Fibroblast of skin of right biceps (primary cell): ENCODE measurements around the gene PSMC3IP.
"Not testable (repeated sequence)": the region's sequence is repeated elsewhere in the genome, so short reads cannot be mapped to it uniquely, and the experiment has no call there.

Experiments
- DNase-seq: peaks from one replicate; pipeline ENCODE4 v3.0.0-alpha.2; 2013

PSMC3IP gene

DNA sequence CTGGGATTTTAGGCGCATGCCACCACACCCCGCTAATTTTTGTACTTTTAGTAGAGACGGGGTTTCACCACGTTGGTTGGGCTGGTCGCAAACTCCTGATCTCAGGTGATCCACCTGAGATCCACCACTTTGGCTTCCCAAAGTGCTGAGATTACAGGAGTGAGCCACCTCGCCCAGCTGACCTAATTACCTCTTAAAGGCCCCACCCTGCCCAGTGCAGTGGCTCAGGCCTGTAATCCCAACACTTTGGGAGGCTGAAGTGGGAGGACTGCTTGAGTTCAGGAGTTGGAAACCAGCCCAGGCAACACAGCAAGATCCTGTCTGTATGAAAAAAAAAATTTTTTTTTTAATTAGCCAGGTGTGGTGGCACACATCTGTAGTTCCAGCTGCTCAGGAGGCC, 18.5 kb downstream of the PSMC3IP start:
- DNase-seq = no peak

DNA sequence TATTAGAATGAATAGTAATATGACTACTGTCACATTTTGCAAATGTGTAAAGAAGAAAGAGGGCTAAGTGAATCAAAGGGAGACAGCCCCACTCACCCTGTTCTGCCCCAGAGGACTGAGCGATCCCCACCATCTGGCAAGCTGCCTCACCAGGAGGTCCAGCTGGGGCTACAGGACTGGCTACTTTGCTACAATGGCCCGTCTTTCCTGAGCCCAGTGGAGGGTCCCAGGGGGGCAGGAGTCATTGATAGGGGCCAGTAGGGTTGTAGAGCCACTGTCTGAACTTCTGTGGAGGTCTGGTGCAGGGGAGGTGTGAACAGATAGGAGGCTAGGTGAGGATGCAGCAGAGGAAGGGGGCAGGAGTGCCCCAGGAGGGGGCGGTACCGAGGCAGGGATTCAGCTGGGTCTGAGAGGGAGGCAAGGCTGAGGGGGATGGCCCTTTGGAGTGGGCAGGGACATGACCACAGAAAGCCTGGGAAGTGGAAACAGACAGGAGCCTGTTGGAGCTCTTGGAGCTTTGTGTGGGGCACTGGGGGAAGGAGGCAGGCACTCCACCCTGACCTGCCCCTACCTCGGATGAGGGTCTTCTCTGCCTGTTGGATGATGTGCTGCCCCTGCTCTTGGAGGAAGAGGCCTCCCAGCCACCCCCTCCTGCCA, 21.4 kb downstream of the PSMC3IP start:
- not testable (repeated sequence) for DNase-seq

DNA sequence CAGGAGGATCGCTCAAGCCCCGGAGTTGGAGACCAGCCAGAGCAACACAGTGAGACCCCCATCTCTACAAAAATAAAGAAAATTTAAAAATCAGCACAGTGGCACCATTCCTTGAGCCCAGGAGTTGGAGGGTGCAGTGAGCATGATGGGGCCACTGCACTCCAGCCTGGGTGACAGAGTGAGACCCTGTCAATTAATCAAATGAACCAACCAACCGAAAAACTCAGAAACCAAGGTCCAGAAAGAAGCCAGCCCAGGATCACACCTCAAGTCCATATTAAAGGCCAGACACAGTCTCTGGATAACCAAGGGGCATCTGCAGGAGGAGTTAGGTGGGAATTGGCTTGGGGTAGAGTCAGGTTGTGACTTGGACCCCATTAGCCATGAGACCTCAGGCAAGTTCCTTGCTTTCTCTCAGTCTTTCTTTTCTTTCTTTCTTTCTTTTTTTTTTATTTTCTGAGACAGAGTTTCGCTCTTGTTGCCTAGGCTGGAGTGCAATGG, 22.4 kb downstream of the PSMC3IP start:
- DNase-seq = no peak

DNA sequence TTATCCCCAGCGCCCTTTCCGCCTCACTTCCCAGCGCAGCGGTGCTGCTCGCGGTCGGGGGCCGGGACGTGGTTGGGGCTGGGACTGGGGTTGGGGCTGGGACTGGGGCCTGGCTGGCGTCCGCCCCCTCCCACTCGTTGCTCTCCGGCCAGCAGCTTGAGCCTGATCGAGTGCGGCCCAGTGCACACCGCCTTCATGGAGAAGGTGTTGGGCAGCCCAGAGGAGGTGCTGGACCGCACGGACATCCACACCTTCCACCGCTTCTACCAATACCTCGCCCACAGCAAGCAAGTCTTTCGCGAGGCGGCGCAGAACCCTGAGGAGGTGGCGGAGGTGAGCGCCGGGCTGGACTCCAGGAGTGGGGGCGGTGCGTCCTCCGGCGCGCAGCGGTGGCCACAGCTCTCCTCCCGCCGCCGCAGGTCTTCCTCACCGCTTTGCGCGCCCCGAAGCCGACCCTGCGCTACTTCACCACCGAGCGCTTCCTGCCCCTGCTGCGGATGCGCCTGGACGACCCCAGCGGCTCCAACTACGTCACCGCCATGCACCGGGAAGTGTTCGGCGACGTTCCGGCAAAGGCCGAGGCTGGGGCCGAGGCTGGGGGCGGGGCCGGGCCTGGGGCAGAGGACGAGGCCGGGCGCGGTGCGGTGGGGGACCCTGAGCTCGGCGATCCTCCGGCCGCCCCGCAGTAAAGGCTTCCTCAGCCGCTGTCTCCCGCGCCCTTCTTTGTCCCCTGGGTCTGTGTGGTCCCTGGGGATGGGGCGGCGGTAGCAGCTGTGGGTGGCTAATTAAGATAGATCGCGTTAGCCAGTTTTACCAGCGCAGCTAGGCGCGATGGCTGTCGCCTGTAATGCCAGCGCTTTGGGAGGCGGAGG, 23.0 kb downstream of the PSMC3IP start:
- peak; percentile 85 for DNase-seq

DNA sequence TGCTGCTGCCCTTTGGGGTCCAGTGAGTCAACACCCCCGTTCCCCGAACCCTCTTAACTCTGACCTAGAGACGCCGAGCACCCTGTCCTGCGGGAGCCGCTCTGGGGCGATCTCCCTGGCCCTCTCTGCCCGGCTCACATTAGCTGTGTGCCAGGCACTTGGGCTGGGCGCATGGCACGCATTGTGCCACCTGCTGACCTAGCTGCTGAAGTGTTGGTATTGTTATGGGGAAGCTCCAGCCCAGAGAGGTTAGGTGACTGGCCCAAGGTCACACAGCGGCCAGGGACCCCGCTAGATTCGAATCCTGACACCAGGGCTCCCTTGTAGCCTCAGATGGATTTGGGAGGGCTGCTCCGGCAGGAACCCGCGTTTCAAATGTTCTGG, 23.7 kb downstream of the PSMC3IP start:
- DNase-seq = no peak

DNA sequence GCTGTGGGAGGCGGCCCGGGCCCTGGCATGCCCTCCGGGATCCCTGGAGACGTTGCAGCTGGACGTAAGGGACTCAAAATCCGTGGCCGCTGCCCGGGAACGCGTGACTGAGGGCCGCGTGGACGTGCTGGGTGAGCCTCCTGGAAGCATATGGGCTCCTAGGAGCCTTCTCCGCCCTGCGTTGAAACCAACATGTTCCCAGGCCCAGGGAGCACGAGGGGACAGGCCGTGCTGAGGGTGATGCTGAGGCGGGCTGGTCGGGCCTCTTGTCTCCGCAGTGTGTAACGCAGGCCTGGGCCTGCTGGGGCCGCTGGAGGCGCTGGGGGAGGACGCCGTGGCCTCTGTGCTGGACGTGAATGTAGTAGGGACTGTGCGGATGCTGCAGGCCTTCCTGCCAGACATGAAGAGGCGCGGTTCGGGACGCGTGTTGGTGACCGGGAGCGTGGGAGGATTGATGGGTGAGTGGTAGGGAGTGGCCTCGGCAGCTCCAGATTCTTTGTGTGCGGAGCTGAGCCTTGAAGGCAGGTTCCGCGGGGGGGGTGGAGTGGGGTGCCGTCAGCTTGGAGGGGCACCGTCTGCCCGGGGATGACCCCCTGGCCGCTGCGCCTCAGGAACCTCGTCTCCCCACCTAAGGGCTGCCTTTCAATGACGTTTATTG, 24.2 kb downstream of the PSMC3IP start:
- peak; percentile 19 for DNase-seq

DNA sequence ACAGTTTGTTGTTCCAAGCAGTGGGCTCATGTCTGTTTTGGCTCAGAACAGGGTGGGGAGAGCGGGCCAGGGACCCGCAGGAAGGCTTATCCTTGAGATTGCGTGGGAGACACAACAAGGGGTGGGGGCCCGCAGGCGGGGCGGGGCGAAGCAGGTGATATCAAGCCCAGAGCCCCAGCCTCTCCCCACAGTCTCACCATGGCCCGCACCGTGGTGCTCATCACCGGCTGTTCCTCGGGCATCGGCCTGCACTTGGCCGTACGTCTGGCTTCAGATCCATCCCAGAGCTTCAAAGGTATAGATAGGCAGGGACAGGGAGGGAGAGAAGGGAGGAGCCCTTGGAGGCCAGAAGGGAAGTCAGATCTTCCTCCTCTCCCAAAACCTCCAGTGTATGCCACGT, 24.8 kb downstream of the PSMC3IP start, which contains the start of gene HSD17B1:
HSD17B1 (plus strand) TSS at position 188 of the 400 bp plus-strand sequence; CDS start at position 199, 11 bp downstream.
- not testable (repeated sequence) for DNase-seq

DNA sequence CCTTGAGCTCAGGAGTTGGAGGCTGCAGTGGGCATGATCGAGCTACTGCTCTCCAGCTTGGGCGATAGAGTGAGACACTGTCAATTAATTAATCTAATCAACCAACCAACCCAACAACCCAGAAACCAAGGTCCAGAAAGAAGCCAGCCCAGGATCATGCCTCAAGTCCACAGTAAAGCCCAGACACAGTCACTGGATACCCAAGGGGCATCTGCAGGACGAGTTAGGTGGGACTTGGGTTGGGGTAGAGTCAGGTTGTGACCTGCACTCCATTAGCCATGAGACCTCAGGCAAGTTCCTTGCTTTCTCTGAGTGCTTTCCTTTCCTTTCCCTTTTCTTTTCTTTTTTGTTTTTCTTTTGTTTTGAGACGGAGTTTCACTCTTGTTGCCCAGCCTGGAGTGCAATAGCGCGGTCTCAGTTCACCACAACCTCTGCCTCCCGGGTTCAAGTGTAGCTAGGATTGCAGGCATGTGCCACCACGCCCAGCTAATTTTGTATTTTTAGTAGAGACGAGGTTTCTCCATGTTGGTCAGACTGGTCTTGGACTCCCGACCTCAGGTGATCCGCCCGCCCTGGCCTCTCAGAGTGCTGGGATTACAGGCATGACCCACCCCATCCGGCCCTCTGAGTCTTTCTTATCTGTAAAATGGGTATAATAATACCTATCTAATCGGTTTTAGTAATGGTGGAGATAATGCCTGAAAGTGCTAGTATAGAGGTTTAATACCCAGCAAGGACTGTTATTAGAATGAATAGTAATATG, 28.4 kb downstream of the PSMC3IP start:
- no peak for DNase-seq

DNA sequence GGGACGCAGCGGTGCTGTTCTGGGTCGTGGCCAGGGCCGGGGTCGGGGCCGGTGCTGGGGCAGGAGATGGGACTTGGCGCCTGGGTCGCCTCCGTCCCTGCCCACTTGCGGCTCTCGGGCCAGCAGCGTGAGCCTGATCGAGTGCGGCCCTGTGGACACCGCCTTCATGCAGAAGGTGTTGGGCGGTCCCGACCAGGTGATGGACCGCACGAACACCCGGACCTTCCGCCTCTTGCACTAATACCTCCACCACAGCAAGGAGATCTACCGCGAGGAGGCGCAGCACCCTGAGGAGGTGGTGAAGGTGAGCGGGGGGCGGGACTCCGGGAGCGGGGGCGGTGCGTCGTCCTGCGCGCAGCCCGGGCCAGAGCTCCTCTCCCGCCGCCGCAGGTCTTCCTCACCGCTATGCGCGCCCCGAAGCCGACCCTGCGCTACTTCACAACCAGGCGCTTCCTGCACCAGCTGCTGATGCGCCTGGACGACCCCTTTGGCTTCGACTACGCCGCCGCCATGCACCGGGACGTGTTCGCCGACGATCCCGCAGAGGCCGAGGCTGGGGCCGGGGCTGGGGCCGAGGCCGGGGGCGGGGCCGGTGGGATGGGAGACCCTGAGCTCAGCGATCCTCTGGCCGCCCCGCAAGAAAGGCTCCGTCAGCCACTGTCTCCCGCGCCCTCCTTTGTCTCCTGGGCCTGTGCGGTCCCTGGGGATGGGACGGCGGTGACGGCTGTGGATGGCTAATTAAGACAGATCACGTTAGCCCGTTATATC, 29.3 kb downstream of the PSMC3IP start:
- DNase-seq = peak; percentile 59

DNA sequence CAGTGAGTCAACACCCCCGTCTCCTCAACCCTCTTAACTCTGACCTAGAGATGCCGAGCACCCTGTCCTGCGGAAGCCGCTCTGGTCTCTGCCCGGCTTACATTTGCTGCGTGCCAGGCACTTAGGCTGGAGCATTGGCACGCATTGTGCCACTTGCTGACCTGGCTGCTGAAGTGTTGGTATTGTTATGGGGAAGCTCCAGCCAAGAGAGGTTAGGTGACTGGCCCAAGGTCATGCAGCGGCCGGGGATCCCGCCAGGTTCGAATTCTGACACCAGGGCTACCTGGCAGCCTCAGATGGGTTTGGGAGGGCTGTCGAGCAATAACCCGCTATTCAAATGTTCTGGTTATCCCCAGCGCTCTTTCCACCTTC, 29.8 kb downstream of the PSMC3IP start:
- no peak for DNase-seq

DNA sequence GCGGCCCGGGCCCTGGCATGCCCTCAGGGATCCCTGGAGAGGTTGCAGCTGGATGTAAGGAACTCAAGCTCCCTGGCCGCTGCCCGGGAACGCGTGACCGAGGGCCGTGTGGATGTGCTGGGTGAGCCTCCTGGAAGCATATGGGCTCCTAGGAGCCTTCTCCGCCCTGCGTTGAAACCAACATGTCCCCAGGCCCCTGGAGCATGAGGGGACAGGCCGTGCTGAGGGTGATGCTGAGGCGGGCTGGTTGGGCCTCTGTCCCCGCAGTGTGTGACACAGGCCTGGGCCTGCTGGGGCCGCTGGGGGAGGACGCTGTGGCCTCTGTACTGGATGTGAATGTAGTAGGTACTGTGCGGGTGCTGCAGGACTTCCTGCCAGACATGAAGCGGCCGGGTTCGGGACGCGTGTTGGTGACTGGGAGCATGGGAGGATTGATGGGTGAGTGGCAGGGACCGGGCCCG, 30.5 kb downstream of the PSMC3IP start:
- DNase-seq = no peak

DNA sequence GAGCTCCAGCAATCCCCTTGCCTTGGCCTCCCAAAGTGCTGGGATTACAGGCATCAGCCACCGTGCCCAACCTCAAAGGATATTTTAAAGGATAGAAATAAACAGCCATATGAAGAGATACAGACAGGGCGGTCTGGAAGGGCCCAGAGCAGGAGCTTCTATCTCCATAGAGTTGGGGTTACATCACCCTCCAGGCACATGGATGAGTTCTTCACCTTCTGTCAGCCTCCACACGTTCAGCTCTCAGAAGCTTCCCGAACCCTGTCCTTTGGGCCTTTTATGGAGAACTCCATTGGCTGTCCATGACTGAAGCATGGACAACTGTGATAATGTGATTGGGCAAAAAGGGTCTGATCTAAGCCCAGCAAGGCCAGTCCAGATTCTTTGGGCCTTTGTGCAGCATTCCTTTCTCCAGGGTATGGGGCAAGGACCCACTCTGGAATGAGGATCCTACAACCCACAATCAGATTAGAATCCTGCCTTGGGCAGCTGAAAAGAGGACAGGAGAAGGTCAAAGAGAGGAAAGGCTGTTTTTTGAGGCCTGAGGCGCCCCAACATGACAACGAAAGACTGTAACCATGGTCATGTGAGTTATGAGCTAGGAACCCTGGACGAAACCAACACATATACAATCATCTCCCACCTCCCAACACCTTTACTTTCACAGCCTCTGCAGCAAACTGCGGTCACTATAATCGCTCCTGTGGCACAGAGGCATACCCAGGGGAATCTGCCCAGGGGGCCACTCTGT, 31.6 kb downstream of the PSMC3IP start:
- DNase-seq = not testable (repeated sequence)

DNA sequence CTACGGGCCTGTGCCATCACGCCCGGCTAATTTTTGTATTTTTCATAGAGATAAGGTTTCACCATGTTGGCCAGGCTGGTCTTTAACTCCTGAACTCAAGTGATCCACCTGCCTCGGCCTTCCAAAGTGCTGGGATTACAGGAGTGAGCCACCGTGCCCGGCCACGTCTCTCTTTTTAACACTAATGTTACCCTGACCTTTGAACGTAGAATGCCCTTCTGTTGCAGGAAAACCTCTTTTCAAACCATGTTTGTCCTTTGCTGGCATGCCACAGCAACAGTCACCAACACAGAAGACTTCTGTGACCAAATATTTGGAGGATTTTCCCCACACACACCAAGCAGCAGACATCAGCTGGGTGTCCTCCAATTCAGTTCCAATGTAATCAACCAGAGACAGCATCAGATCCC, 32.6 kb downstream of the PSMC3IP start:
- DNase-seq = no peak

DNA sequence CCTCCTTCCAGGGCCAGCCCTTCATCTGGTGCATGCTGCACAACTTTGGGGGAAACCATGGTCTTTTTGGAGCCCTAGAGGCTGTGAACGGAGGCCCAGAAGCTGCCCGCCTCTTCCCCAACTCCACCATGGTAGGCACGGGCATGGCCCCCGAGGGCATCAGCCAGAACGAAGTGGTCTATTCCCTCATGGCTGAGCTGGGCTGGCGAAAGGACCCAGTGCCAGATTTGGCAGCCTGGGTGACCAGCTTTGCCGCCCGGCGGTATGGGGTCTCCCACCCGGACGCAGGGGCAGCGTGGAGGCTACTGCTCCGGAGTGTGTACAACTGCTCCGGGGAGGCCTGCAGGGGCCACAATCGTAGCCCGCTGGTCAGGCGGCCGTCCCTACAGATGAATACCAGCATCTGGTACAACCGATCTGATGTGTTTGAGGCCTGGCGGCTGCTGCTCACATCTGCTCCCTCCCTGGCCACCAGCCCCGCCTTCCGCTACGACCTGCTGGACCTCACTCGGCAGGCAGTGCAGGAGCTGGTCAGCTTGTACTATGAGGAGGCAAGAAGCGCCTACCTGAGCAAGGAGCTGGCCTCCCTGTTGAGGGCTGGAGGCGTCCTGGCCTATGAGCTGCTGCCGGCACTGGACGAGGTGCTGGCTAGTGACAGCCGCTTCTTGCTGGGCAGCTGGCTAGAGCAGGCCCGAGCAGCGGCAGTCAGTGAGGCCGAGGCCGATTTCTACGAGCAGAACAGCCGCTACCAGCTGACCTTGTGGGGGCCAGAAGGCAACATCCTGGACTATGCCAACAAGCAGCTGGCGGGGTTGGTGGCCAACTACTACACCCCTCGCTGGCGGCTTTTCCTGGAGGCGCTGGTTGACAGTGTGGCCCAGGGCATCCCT, 34.1 kb downstream of the PSMC3IP start:
- no peak for DNase-seq

DNA sequence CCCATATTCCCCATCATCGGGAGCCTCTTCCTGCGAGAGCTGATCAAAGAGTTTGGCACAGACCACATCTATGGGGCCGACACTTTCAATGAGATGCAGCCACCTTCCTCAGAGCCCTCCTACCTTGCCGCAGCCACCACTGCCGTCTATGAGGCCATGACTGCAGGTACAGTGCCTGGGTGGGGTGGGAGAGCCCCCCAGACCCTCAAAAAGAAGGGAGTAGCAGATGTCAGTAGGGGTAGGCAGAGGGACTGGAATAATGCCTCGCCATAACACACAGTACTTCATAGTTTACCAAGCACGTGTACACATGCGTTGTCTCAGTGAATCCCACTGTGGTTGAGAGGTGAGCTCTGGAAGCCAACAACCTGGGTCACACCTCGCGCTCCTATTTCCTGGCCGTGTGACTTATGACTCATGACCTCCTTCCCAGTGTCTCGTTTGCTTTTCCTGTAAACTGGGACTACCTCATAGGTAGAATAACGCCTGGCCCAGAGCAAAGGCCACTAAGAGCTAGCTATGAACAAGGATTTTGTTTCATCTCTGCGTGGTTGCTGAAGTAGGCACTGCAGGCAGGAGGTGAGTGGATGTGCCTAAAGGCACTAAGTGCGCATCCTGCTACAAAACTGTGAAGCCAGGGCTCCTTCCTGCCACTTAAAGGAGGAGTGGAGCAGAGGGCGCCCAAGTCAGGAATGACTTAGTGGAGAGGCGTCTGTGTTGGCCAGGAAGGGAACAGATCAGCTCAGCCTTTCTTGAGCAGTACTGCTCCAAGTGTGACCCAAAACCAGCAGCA, 36.3 kb downstream of the PSMC3IP start:
- no peak for DNase-seq

DNA sequence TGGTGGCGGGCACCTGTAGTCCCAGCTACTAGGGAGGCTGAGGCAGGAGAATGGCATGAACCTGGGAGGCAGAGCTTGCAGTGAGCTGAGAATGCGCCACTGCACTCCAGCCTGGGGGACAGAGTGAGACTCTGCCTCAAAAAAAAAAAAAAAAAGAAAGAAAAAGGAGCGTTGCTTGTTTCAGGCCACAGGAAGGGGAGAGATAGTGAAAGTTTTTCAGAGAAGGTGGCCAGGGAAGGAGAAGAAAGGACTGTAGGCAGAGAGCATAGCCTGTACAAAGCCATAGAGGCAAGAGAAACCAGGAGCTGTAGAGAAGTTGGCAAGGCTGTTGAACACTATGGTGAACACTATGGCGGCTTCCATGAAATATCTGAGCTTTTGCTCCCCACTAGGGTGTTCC, 37.0 kb downstream of the PSMC3IP start:
- DNase-seq = not testable (repeated sequence)

DNA sequence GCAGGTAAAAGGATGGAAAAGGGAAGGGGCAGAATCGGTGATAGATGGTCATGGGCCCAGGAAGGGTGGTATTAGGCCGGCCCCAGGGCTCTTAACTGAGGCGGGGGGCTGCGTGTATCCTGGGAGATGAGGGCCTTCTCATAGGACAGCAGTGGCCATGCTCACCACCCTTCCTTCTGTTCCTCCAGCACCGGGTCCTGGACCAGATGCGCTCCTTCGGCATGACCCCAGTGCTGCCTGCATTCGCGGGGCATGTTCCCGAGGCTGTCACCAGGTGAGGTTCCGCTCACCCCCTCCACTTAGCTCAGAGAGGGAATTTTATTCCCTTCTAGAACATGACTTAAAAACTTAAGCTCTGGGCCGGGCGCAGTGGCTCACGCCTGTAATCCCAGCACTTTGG, 39.0 kb downstream of the PSMC3IP start:
- DNase-seq = no peak

DNA sequence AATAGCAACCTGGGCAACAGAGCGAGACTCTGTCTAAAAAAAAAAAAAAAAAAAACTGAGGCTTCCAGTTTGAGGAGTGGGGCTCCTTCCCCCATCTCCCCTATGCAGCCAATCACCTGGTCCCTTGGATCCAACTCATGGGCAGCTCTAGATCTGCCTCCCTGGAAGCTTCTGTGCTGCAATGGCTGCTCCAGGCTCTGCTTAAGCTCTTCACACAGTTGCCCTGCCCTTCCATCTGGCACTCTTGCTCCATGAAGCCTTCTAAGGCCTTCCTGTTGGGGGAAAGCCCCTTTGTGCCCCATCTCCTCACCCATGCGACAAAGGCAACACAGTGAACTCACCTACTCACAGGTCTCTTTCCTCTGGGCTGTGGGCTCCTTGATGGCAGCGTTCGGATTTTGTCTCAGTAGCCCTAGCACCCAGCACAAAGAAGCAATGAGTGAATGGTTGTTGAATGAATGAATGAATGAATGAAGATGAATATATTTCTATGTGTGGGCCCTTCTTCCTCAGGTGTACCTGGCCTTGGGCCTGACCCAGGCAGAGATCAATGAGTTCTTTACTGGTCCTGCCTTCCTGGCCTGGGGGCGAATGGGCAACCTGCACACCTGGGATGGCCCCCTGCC, 39.6 kb downstream of the PSMC3IP start:
- DNase-seq = no peak
